ENCODE measurements around the gene SCAPER. TPM values are rescaled to one million over a fixed set of nuclear protein-coding genes. Genes with fewer than 3 reads are reported as not detected.

SCAPER gene
- total and polyA plus RNA-seq, 4 donors: 3.3 to 18.0 (median 9.9) TPM

DNA sequence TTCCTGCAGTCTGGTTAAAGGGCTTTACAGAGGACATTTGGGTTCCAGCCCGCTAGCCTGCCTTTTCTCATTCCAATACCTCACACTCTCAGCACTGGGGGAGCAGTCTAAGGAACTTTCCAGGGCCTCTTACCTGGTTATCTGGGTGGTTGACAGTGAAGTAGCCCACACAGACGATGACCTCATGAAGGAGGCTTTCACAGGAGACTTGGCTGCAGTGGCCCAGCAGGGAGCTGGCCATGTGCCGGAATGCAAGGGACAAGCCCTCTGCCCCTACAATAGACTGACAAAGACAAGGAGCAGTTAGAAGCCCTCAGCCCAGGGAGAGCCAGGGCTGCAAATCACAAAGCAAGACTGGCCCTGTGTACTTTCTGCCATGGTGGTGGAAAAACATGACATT, 529.1 kb downstream of the SCAPER start:
- H3K9me3 ChIP-seq (ENCODE audit: control insufficient read depth in 4 of 4, low read length in 3 of 4): no peaks in the 10 kb centered on the region
- H3K36me3 ChIP-seq (ENCODE audit: control insufficient read depth in 4 of 4, insufficient read depth in 3 of 4, low read depth in 1 of 4, low read length in 3 of 4): peaks cover 0 to 3% (median 0%) of the 10 kb centered on the region in 4 donors
- TF ChIP-seq FOXA2 (IDR thresholded peaks at IDR 0.05): no peak
- TF ChIP-seq JUND (IDR thresholded peaks at IDR 0.05): no peak
- no peak for TF ChIP-seq TAF1 (conservative IDR thresholded peaks at IDR 0.05)
- no peak for TF ChIP-seq SP1 (IDR thresholded peaks at IDR 0.05)
- TF ChIP-seq, protein P1, sequence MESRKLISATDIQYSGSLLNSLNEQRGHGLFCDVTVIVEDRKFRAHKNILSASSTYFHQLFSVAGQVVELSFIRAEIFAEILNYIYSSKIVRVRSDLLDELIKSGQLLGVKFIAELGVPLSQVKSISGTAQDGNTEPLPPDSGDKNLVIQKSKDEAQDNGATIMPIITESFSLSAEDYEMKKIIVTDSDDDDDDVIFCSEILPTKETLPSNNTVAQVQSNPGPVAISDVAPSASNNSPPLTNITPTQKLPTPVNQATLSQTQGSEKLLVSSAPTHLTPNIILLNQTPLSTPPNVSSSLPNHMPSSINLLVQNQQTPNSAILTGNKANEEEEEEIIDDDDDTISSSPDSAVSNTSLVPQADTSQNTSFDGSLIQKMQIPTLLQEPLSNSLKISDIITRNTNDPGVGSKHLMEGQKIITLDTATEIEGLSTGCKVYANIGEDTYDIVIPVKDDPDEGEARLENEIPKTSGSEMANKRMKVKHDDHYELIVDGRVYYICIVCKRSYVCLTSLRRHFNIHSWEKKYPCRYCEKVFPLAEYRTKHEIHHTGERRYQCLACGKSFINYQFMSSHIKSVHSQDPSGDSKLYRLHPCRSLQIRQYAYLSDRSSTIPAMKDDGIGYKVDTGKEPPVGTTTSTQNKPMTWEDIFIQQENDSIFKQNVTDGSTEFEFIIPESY (IDR thresholded peaks at IDR 0.05): no peak
- TF ChIP-seq, protein P2, sequence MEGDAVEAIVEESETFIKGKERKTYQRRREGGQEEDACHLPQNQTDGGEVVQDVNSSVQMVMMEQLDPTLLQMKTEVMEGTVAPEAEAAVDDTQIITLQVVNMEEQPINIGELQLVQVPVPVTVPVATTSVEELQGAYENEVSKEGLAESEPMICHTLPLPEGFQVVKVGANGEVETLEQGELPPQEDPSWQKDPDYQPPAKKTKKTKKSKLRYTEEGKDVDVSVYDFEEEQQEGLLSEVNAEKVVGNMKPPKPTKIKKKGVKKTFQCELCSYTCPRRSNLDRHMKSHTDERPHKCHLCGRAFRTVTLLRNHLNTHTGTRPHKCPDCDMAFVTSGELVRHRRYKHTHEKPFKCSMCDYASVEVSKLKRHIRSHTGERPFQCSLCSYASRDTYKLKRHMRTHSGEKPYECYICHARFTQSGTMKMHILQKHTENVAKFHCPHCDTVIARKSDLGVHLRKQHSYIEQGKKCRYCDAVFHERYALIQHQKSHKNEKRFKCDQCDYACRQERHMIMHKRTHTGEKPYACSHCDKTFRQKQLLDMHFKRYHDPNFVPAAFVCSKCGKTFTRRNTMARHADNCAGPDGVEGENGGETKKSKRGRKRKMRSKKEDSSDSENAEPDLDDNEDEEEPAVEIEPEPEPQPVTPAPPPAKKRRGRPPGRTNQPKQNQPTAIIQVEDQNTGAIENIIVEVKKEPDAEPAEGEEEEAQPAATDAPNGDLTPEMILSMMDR (IDR thresholded peaks at IDR 0.05; ENCODE audit: low read depth, low read length, missing input control): no peak
- TF ChIP-seq, protein P3, sequence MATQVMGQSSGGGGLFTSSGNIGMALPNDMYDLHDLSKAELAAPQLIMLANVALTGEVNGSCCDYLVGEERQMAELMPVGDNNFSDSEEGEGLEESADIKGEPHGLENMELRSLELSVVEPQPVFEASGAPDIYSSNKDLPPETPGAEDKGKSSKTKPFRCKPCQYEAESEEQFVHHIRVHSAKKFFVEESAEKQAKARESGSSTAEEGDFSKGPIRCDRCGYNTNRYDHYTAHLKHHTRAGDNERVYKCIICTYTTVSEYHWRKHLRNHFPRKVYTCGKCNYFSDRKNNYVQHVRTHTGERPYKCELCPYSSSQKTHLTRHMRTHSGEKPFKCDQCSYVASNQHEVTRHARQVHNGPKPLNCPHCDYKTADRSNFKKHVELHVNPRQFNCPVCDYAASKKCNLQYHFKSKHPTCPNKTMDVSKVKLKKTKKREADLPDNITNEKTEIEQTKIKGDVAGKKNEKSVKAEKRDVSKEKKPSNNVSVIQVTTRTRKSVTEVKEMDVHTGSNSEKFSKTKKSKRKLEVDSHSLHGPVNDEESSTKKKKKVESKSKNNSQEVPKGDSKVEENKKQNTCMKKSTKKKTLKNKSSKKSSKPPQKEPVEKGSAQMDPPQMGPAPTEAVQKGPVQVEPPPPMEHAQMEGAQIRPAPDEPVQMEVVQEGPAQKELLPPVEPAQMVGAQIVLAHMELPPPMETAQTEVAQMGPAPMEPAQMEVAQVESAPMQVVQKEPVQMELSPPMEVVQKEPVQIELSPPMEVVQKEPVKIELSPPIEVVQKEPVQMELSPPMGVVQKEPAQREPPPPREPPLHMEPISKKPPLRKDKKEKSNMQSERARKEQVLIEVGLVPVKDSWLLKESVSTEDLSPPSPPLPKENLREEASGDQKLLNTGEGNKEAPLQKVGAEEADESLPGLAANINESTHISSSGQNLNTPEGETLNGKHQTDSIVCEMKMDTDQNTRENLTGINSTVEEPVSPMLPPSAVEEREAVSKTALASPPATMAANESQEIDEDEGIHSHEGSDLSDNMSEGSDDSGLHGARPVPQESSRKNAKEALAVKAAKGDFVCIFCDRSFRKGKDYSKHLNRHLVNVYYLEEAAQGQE (IDR thresholded peaks at IDR 0.05): no peak
- TF ChIP-seq FOXA1 (IDR thresholded peaks at IDR 0.05): no peak
- no peak for TF ChIP-seq EGR1 (IDR thresholded peaks at IDR 0.05; ENCODE audit: low read depth in 2 of 2)
- no peak for TF ChIP-seq RAD21 (IDR thresholded peaks at IDR 0.05)
- no peak overlapping the region for H3K9ac ChIP-seq (ENCODE audit: low read depth in 1 of 2, low read length in 2 of 2)
- 97% methylated on average over 3 of the region's 3 CpGs for WGBS
- no peaks in the 10 kb centered on the region for H3K27me3 ChIP-seq (ENCODE audit: control insufficient read depth in 4 of 4, insufficient read depth in 4 of 4, low read length in 3 of 4)
- H3K4me3 ChIP-seq (ENCODE audit: low read depth in 1 of 3, low read length in 3 of 3): no peak overlapping the region
- no peak for DNase-seq (ENCODE audit: low spot score)
- H3K27ac ChIP-seq (ENCODE audit: low read depth in 1 of 2, low read length in 2 of 2): no peak overlapping the region
- H3K4me1 ChIP-seq (ENCODE audit: control insufficient read depth in 4 of 4, insufficient read depth in 4 of 4, low read length in 3 of 4): peaks cover 2 to 13% (median 5%) of the 10 kb centered on the region in 4 donors

DNA sequence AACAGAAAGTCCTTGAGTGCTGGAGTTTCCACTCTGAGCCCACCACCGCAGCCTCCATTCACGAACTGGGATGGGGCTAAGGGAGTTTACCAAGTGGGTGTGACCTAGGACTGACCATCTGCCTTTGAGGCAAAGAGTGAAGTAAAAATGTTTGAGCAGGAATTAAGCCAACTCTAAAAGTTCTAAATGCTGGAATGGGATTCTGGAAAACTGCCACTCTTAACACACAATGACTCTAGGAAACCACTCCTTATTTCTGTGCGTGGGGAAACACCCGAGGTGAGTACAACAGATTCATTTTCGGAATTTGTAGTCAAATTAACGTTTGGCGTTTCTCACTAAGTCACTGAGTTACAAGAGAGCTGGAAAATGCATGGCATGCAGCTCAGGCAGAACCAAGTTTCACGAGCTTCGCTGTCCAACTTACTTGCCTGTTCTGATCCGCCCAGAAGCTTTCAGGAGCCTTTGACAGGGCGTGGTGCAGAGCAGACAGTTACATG, 537.0 kb downstream of the SCAPER start:
- 57% methylated on average over 11 of the region's 11 CpGs for WGBS
- no peak for DNase-seq (ENCODE audit: low spot score)
- no peak overlapping the region for H3K27ac ChIP-seq (ENCODE audit: low read depth in 1 of 2, low read length in 2 of 2)

More for the DNA sequence above, 537.0 kb downstream of the SCAPER start:
- peaks cover 0 to 3% (median 0%) of the 10 kb centered on the region in 4 donors for H3K36me3 ChIP-seq (ENCODE audit: control insufficient read depth in 4 of 4, insufficient read depth in 3 of 4, low read depth in 1 of 4, low read length in 3 of 4)
- no peak overlapping the region for H3K4me3 ChIP-seq (ENCODE audit: low read depth in 1 of 3, low read length in 3 of 3)
- TF ChIP-seq JUND (IDR thresholded peaks at IDR 0.05) (no peak), GABPA (IDR thresholded peaks at IDR 0.05 in 1 of 2, conservative IDR thresholded peaks at IDR 0.05 in 1 of 2) (no peak), FOXA1 (IDR thresholded peaks at IDR 0.05) (no peak), HNF4A (conservative IDR thresholded peaks at IDR 0.05) (peak in 1 of 2 donors; percentile 30), TAF1 (conservative IDR thresholded peaks at IDR 0.05) (no peak), FOXA2 (IDR thresholded peaks at IDR 0.05) (no peak), HNF4G (IDR thresholded peaks at IDR 0.05) (no peak), YY1 (IDR thresholded peaks at IDR 0.05) (no peak), SP1 (IDR thresholded peaks at IDR 0.05) (no peak), RXRA (IDR thresholded peaks at IDR 0.05) (peak in 1 of 2 donors; percentile 22), RAD21 (IDR thresholded peaks at IDR 0.05) (no peak)
- TF ChIP-seq, protein P1 (IDR thresholded peaks at IDR 0.05): no peak
- TF ChIP-seq, protein P3 (IDR thresholded peaks at IDR 0.05): no peak
- peaks cover 4 to 11% (median 7%) of the 10 kb centered on the region in 4 donors for H3K4me1 ChIP-seq (ENCODE audit: control insufficient read depth in 4 of 4, insufficient read depth in 4 of 4, low read length in 3 of 4)
- no peak overlapping the region for H3K9ac ChIP-seq (ENCODE audit: low read depth in 1 of 2, low read length in 2 of 2)
- H3K9me3 ChIP-seq (ENCODE audit: control insufficient read depth in 4 of 4, low read length in 3 of 4): no peaks in the 10 kb centered on the region
- no peaks in the 10 kb centered on the region for H3K27me3 ChIP-seq (ENCODE audit: control insufficient read depth in 4 of 4, insufficient read depth in 4 of 4, low read length in 3 of 4)
